ENCODE data around the gene AMOTL1.

Gene AMOTL1, protein sequence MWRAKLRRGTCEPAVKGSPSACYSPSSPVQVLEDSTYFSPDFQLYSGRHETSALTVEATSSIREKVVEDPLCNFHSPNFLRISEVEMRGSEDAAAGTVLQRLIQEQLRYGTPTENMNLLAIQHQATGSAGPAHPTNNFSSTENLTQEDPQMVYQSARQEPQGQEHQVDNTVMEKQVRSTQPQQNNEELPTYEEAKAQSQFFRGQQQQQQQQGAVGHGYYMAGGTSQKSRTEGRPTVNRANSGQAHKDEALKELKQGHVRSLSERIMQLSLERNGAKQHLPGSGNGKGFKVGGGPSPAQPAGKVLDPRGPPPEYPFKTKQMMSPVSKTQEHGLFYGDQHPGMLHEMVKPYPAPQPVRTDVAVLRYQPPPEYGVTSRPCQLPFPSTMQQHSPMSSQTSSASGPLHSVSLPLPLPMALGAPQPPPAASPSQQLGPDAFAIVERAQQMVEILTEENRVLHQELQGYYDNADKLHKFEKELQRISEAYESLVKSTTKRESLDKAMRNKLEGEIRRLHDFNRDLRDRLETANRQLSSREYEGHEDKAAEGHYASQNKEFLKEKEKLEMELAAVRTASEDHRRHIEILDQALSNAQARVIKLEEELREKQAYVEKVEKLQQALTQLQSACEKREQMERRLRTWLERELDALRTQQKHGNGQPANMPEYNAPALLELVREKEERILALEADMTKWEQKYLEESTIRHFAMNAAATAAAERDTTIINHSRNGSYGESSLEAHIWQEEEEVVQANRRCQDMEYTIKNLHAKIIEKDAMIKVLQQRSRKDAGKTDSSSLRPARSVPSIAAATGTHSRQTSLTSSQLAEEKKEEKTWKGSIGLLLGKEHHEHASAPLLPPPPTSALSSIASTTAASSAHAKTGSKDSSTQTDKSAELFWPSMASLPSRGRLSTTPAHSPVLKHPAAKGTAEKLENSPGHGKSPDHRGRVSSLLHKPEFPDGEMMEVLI

DNA sequence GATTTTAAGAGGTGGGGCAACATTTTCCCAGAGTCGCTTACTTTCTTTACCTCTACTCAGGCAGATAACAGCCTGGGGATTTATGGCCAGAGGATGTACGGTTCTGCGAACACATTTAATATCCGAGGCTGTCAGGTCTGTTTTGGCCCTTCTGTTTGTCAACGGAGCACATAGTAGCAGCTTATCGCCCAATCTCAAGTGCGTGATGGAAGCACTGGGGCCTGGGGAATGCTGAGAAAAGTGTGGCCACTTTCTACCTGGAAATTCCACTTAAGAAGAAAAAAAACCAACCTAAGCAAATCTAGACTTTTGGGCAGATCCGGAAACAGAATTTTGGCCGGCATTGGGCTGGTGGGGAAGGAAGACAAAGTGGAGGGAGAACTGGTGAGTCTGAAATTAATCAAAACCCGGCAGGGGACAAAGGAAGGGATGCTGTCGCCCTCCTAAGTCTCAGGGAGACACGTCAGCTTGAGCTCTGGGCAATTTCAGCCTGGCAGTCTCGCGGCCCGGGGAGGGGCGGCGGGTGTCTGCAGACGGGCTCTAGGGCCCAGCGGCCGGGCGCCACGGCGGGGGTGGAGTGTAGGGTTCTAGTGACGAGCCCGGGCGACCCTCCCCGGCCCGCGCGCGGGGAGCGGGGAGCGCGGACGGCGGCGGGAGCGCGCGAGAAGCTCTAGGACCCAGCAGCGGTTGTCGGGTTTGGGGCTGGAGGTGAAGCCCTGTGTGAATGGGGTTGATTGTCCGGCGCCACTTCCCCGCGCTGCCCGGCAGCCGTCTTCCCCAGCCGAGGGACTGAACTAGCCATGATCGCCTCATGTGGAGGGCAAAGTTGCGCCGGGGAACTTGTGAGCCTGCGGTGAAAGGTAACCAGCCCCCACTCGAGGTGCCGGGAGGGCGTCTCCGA is at the start of gene AMOTL1:
AMOTL1 (plus strand) TSS at position 656 of the 901 bp plus-strand sequence; CDS start at position 812, 156 bp downstream.
- DNase-seq (ENCODE audit: low read depth): peak; percentile 67
- H3K4me3 ChIP-seq (ENCODE audit: low read depth, low read length): peak within 1 kb of the TSS; percentile 79

DNA sequence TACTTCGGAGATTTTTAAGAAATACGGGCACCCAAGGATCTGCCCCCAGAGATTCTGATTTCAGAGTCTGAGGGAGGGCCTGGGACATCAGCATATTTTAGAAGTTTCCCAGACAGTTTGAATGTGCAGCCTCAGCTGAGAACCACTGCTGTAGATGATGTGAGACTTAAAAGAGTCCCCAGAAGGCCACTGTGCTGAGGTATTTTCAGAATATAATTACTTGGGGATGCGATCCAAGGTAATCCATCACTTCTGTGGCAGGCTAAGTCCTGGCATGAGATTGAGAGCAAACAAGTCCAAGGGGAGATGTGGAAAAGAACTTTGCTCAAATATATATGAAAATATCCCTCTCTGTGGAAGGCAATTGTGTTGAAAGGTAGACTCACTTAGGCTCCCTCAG is 48.3 kb upstream of the AMOTL1 start:
- no peak overlapping the region for H3K4me3 ChIP-seq (ENCODE audit: low read depth, low read length)
- DNase-seq (ENCODE audit: low read depth): no peak

DNA sequence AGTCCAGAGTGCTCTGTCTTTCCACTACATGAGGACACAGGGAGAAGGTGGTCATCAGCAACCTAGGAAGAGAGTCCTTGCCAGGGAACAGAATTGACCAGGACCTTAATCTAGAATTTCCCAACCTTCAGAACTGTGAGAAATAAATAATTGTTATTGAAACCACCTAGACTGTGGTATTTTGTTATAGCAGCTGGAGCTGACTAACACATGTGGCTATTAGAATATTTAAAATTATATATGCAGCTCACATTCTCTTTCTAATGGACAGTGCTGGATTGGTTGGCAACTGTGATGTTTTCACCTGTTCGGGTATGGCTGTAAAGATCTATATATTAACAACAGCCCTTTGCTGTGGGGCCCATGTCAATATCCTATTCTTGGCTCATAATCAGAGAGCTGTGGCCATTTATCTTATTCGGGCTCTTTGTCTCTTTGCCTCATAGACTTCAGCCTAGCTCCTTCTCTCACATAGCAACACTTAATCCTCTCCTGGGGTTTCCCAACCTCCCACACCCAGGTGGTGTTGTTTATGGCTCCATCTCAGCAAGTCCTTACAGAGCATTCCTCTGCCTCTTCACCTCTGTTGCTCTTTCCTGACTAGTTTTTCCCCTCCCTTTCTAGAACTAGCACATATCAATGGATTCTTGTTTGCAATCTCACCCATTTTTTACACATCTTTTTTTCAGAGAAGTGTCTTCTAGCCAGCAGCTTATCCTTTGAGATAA is 46.4 kb upstream of the AMOTL1 start:
- no peak for DNase-seq (ENCODE audit: low read depth)
- no peak overlapping the region for H3K4me3 ChIP-seq (ENCODE audit: low read depth, low read length)

DNA sequence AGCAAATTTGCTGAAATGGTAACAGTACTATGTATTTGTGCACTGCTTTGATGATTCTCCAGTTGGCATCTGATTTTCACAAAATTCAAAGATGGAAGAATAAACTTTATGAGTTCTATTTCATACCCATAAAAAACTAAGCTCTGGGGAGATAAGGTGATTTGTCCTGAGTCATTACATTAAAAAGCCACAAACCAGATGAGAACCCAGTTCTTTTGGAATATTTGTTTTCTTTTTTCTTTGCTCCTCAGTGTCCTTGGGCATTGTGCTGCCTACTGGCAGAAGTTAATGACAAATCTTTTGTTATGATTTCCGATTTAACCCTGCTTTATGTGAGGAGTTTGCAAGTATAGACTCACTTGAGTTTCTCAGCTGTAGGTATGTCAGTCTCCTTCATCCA is 45.4 kb upstream of the AMOTL1 start:
- no peak for DNase-seq (ENCODE audit: low read depth)
- H3K4me3 ChIP-seq (ENCODE audit: low read depth, low read length): no peak overlapping the region

DNA sequence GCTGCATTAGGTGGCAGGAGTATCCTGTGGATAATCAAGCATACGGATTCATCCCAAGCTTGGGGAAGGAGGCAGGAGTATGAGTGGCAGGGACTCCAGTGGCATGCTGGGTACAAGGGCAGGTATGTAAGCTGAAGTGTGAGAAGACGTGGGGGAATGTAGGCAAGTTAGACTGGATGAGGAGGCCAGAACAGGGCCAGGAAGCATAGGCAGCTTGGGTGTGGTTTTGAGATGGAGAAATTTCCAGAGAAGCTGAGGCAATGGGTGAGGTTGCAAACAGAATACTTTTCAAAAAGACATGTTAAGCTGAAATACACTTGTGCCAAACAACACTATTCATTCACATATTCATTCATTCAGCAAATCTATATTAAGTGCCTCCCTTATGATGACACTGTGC is 43.1 kb upstream of the AMOTL1 start:
- DNase-seq (ENCODE audit: low read depth): no peak
- no peak overlapping the region for H3K4me3 ChIP-seq (ENCODE audit: low read depth, low read length)

DNA sequence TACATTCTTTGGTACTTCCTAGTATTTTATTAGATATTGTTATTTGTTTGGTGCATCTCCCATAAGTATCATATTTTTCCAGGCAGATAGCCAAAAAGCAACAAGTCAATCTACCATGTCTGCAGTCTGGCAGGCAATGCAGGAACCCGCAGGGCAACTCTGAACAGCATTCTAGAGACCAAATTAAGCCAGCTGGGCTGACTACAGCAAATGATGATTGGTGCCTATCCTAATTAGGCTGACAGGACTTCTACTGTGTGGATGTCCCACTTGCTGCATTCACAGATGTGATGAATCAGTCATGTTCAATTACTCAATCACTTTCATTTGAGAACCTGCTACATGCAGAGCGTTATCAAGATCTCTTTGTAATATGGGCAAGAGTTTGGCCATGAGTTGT is 40.3 kb upstream of the AMOTL1 start:
- H3K4me3 ChIP-seq (ENCODE audit: low read depth, low read length): no peak overlapping the region

DNA sequence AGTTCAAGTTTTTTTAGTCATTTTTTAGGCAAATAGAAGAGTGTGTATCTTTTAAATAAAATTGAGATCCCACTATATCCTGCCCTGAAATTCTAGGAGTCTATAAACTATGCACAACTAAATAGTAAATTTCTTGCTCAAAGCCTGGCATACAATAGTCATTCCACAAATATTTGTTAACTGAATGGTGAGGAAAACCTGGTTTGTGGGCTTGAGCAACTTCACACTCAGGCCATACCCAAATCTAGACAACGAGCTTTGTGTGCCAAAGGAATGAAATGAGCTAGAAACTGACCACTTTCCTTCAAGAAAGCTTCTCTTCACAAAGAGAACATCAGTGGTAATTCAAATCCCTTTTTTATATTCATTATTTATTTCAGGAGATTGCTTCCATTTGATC is 39.6 kb upstream of the AMOTL1 start:
- no peak for DNase-seq (ENCODE audit: low read depth)

More for the DNA sequence above, 40.3 kb upstream of the AMOTL1 start:
- DNase-seq (ENCODE audit: low read depth): no peak

DNA sequence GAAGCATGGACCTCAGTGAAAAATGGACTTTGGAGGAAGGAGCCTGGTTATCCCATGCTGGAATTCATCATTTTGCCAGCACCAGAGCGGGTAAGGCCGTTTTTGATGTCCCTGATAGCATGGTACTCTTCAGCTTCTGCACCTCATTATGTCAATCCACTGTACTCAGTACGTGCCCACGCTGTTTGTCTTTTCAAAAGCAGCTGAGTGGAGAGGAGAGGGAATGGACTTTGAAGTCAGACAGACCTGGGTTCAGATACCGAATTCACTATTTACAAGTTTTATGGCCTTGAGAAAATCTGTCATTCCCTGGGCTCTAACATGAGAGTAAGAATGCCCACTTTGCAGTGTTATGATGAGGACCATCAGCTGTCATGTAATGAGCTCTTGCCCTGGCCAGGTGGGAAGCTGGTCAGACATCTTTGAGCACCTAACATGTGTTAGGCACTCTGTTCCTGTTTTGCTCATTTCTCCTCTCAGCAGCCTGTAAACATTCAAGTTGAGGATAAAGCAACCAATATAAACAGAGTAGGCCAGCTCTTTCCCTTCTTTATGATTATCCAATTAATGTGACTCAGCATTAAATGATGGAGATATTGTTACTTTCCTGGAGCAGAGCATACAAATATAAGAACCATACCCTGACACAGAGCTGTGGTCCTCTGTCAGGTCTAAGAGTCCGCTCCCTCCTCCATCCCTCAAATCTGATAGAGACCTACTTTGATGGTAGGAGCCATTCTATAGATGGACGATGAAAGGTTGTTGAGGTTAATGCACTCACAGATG is 39.0 kb upstream of the AMOTL1 start:
- no peak for DNase-seq (ENCODE audit: low read depth)
- no peak overlapping the region for H3K4me3 ChIP-seq (ENCODE audit: low read depth, low read length)

More for the DNA sequence above, 39.6 kb upstream of the AMOTL1 start:
- no peak overlapping the region for H3K4me3 ChIP-seq (ENCODE audit: low read depth, low read length)

DNA sequence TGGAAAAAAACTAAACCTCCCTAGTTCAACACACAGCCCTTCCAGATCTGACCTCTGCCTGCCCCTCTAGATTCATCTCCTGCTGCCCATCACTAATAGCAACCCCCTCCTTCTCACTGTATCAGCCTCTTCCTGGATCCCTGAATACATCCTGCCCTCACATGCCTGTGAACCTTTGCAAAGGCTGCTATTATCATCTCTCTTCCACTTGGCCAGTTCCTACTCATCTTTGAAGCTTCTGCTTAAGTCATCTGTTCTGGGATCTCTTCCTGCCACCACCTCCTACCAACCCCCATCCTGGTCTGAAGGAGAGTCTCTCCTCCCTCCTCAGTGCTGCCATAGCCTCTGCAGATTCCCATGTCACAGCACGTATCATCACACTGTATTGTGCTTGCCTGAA is 38.0 kb upstream of the AMOTL1 start:
- H3K4me3 ChIP-seq (ENCODE audit: low read depth, low read length): no peak overlapping the region
- DNase-seq (ENCODE audit: low read depth): no peak

DNA sequence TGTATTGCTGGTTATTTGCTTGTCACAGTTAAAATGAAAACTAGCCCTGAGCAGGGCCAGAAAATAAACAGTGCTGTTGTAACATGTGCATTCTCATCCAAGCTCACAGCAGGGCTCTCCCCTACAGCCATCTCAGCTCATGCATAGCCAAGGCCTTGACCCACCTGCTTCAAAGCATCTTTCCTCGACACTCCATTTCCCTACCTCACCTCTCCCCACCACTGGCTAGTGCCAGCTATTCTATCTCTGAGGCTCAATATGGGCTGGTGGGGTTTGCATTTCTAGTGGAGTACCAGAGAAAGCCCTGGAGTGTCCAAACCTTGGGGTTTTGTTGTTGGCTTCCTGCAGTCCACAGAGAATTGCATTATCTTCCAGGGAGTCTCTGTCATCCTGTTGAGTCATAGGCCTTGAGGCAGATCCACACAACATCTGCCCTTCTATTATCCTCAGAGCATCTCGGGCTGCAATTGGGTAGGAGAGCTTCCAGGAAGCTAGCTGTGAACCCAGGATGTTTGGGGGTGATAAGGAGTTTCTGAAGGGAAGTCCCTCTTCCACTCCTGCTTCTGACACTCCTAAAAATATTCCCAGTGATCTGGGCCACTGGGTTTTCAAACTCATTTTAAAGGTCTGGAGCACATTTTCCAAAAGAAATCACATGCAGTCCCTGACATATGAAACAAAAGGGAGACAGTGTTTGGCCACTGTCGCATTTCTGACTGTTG is 36.1 kb upstream of the AMOTL1 start:
- H3K4me3 ChIP-seq (ENCODE audit: low read depth, low read length): no peak overlapping the region
- peak; percentile 73 for DNase-seq (ENCODE audit: low read depth)

DNA sequence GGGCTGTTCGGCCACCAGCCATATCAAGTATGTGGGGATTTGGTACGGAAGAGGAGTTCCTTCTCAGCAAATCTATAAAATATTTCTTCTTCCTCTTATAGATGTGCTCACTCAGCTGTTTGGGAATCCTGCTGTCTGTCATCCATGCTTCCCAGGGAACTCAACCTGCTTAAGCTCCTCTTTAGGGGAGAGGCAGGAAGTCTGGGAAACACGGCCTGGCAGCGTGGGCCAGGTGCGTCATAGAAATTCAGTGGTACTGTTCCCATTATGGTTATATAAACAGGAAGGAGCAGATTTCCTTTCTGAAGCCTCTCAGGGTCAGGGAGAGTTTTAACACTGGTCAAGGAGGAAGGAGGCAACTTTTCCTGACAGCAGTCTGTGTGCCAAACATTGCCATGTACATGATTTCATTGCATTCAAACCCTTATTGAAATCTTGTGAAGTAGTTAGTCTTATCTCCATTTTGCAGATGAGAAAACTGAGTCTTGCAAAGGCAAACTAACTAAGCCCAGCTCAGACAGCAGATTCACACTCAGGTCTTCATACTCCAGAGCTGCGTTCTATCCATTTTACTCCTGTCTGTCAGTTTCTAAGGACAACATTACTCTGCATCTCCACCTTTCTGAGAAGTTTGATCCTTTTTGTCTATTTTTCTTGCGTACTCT is 35.4 kb upstream of the AMOTL1 start:
- DNase-seq (ENCODE audit: low read depth): peak; percentile 66
- H3K4me3 ChIP-seq (ENCODE audit: low read depth, low read length): no peak overlapping the region

DNA sequence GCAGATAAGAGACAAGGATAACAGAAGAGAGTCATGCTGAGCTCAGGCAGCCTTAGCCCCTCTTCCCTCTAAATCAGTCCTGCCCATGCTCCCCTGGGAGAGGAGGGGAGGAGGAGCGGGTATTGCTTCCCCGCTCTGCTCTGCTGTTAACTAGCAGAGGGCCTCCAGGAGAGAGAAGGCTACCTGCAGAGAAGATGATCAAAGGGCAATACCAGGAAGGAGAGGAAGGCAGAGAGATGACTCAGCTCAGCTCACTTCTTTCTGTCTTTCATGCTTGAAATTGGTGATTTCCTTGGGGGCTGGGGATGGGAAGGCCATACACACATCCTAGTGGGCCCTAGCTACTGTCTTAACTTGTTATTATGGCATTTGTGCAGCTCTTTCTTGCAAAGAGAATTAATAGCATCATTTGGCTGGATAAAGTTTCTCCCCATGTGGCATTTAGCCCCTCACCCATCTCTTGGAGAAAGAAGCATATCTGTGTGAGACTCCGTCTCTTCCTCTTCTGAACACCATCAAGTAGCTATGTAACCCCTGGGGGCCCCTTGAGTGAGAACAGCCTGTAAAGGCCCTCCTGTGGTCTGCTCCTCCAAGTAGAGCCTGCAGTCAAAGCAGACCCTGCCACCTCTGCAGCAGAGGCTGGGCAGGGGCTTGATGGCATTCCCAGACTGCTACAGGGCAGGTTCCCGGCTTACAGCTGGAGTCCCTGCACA is 33.4 kb upstream of the AMOTL1 start:
- DNase-seq (ENCODE audit: low read depth): no peak
- no peak overlapping the region for H3K4me3 ChIP-seq (ENCODE audit: low read depth, low read length)

DNA sequence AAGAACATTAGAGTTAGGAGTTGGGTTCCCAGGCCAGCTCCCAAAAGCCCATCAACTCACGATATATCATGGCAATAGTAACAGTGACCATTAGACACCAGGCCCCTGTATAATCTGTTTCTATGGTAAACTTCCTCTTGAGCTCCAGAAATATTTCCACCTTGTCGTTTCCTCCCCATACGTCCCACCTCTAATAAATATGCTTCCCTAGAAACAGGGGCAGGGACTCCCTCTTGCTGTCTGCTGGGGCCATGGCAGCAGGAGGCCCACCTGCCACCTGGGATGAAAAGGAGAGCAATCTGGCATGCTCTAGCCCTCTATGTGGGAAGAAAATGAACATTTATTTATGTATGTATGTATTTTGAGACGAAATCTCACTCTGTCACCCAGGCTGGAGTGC is 32.2 kb upstream of the AMOTL1 start:
- DNase-seq (ENCODE audit: low read depth): no peak
- no peak overlapping the region for H3K4me3 ChIP-seq (ENCODE audit: low read depth, low read length)

DNA sequence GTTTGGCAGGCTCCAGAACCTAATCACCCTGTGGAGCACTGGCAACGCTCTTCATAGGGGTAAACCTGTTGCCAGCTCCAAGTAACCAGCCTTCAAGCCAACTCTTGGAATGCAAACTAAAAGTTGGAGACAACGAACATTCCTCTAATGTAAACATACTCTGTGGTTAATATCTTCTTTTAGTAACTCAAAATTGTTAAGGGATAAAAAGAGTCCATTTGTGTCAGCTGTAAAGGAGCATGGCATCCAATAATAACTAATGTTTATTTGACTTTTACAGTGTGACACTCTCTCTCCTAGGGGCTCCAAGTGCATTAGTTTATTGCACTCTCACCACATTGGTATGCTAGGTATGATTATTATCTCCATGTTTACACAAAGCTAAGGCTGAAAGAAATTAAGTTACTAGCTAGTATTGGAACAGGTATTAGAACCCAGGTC is 31.0 kb upstream of the AMOTL1 start:
- no peak overlapping the region for H3K4me3 ChIP-seq (ENCODE audit: low read depth, low read length)
- DNase-seq (ENCODE audit: low read depth): no peak

DNA sequence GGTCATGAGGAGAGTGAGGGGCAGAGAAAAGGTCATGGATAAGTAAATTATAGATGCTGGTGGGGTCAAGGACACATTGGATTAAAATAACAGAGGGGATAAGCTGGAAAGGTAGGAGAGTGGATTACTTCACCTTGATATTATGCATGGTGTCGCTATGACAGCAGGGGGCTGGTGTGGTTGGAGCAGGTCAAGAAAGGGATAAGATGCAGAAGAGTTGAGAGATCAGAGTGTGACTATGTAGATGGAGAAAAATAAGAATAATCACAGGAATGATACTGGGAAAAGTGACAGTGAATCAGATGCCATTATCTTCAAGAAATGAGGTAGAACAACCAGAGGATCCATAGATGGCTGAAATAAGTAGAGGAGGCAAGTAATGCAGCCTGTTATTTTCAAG is 29.4 kb upstream of the AMOTL1 start:
- no peak overlapping the region for H3K4me3 ChIP-seq (ENCODE audit: low read depth, low read length)

DNA sequence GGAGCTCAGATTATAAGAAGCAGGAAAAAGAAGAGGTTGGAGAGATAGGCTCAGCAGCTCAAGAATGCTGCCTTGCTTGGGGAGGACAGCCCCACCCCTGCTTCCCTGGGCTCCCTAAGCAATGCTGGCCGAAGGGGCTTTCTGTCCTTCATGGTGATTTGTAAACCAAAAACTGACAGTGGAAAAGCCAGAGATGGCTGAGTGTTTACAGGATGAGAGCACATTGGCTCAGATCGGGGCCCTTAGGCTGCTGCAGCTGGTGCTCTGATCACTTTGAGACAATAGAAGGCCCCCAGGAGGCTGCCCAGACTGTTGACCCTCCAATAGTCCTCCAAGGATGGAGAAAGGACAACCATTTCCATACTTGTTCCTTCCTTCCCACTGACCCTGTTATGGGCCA is 28.8 kb upstream of the AMOTL1 start:
- H3K4me3 ChIP-seq (ENCODE audit: low read depth, low read length): no peak overlapping the region
- DNase-seq (ENCODE audit: low read depth): no peak

More for the DNA sequence above, 29.4 kb upstream of the AMOTL1 start:
- DNase-seq (ENCODE audit: low read depth): no peak

Data from skeletal muscle cell (primary cell).